ENCODE results near the gene CCR5.
A peak's percentile ranks its signal among the peaks of the same experiment; 100 is the strongest.

CCR5 gene

GRCh38 chr3:46358466-46358865 lies 12.3 kb upstream of the CCR5 start:
- no peak for DNase-seq (ENCODE audit: low read depth in 1 of 2, low spot score in 1 of 2)

- DNase-seq (ENCODE audit: low read depth in 1 of 2, low spot score in 1 of 2): no peak
These were observed 10.8 kb upstream of the CCR5 start for GRCh38 chr3:46359733-46360493.

GRCh38 chr3:46360907-46361306 lies 9.8 kb upstream of the CCR5 start:
- no peak for DNase-seq (ENCODE audit: low read depth in 1 of 2, low spot score in 1 of 2)

- DNase-seq (ENCODE audit: low read depth in 1 of 2, low spot score in 1 of 2): no peak
These were observed 9.1 kb upstream of the CCR5 start for GRCh38 chr3:46361408-46362283.

GRCh38 chr3:46365041-46365440 lies 5.7 kb upstream of the CCR5 start:
- DNase-seq (ENCODE audit: low read depth in 1 of 2, low spot score in 1 of 2): no peak

- DNase-seq (ENCODE audit: low read depth in 1 of 2, low spot score in 1 of 2): no peak
These were observed 4.8 kb upstream of the CCR5 start for GRCh38 chr3:46365737-46366524.

- DNase-seq (ENCODE audit: low read depth in 1 of 2, low spot score in 1 of 2): no peak
These were observed 2.9 kb upstream of the CCR5 start for GRCh38 chr3:46367811-46368210.

GRCh38 chr3:46368569-46368968 lies 2.2 kb upstream of the CCR5 start:
- DNase-seq (ENCODE audit: low read depth in 1 of 2, low spot score in 1 of 2): peak; percentile 18 to 46

- no peak for DNase-seq (ENCODE audit: low read depth in 1 of 2, low spot score in 1 of 2)
These were observed 1.6 kb upstream of the CCR5 start for GRCh38 chr3:46369151-46369550.

- DNase-seq (ENCODE audit: low read depth in 1 of 2, low spot score in 1 of 2): no peak
These were observed 1.0 kb upstream of the CCR5 start for GRCh38 chr3:46369675-46370132.

GRCh38 chr3:46371519-46372340 lies 984 bp downstream of the CCR5 start:
- no peak for DNase-seq (ENCODE audit: low read depth in 1 of 2, low spot score in 1 of 2)

GRCh38 chr3:46372492-46373359 lies 2.0 kb downstream of the CCR5 start:
- no peak for DNase-seq (ENCODE audit: low read depth in 1 of 2, low spot score in 1 of 2)

GRCh38 chr3:46374755-46375154 lies 4.0 kb downstream of the CCR5 start:
- DNase-seq (ENCODE audit: low read depth in 1 of 2, low spot score in 1 of 2): no peak

GRCh38 chr3:46375218-46375617 lies 4.5 kb downstream of the CCR5 start:
- DNase-seq (ENCODE audit: low read depth in 1 of 2, low spot score in 1 of 2): no peak

GRCh38 chr3:46375814-46376213 lies 5.1 kb downstream of the CCR5 start:
- DNase-seq (ENCODE audit: low read depth in 1 of 2, low spot score in 1 of 2): no peak

- peak; percentile 30 to 32 for DNase-seq (ENCODE audit: low read depth in 1 of 2, low spot score in 1 of 2)
These were observed 7.7 kb downstream of the CCR5 start for GRCh38 chr3:46378426-46378942.

- no peak for DNase-seq (ENCODE audit: low read depth in 1 of 2, low spot score in 1 of 2)
These were observed 9.9 kb downstream of the CCR5 start for GRCh38 chr3:46380471-46381221.

- DNase-seq (ENCODE audit: low read depth in 1 of 2, low spot score in 1 of 2): no peak
These were observed 10.9 kb downstream of the CCR5 start for GRCh38 chr3:46381625-46382024.

All from activated T-helper 1 cell treated with anti-CD3 and anti-CD28 coated beads, Interleukin-2, amount 50 U/mL, for 16 hours (primary cell).